ENCODE data around the gene INTS6.

INTS6 gene

GRCh38 chr13:51325837-51326236, 127.0 kb downstream of the INTS6 start:
- ChIA-PET POLR2A (ENCODE audit: low non-redundant PET) (no interaction called here), CTCF (interaction anchor here (0.6 kb wide), 1 partner anchor 39 kb away, joined by 3 read pairs; no protein-coding TSS in a partner anchor)
- no peak overlapping the region for H3K27ac ChIP-seq
- no peak for TF ChIP-seq CTCF (conservative IDR thresholded peaks at IDR 0.05; ENCODE audit: low read depth)
- no peak for DNase-seq (ENCODE audit: low spot score)

- no peak for DNase-seq (ENCODE audit: low spot score)
- TF ChIP-seq CTCF (conservative IDR thresholded peaks at IDR 0.05; ENCODE audit: low read depth) = no peak
- POLR2A ChIA-PET (ENCODE audit: low non-redundant PET) = no interaction called here
- CTCF ChIA-PET = interaction anchor here (0.6 kb wide), 1 partner anchor 38 kb away, joined by 3 read pairs; no protein-coding TSS in a partner anchor
- H3K27ac ChIP-seq = no peak overlapping the region
Measured at GRCh38 chr13:51324714-51325420, 128.0 kb downstream of the INTS6 start.

GRCh38 chr13:51323824-51324511, 128.9 kb downstream of the INTS6 start:
- ChIA-PET CTCF (interaction anchor here (0.7 kb wide), 1 partner anchor 1572 kb away, joined by 3 read pairs; no protein-coding TSS in a partner anchor), POLR2A (ENCODE audit: low non-redundant PET) (no interaction called here)
- no peak for DNase-seq (ENCODE audit: low spot score)
- no peak for TF ChIP-seq CTCF (conservative IDR thresholded peaks at IDR 0.05; ENCODE audit: low read depth)
- H3K27ac ChIP-seq = no peak overlapping the region

GRCh38 chr13:51322826-51323225, 130.0 kb downstream of the INTS6 start:
- no peak for DNase-seq (ENCODE audit: low spot score)
- POLR2A ChIA-PET (ENCODE audit: low non-redundant PET) = no interaction called here
- TF ChIP-seq CTCF (conservative IDR thresholded peaks at IDR 0.05; ENCODE audit: low read depth) = no peak
- CTCF ChIA-PET = interaction anchor here (0.6 kb wide), 1 partner anchor 155 kb away, joined by 3 read pairs; no protein-coding TSS in a partner anchor
- no peak overlapping the region for H3K27ac ChIP-seq

- ChIA-PET POLR2A (ENCODE audit: low non-redundant PET) (no interaction called here), CTCF (interaction anchor here (0.6 kb wide), 1 partner anchor 759 kb away, joined by 3 read pairs; no protein-coding TSS in a partner anchor)
- DNase-seq (ENCODE audit: low spot score) = no peak
- H3K27ac ChIP-seq = no peak overlapping the region
- TF ChIP-seq CTCF (conservative IDR thresholded peaks at IDR 0.05; ENCODE audit: low read depth) = no peak
Measured at GRCh38 chr13:51321836-51322235, 131.0 kb downstream of the INTS6 start.

- ChIA-PET CTCF (no interaction called here), POLR2A (ENCODE audit: low non-redundant PET) (no interaction called here)
- TF ChIP-seq CTCF (conservative IDR thresholded peaks at IDR 0.05; ENCODE audit: low read depth) = no peak
- H3K27ac ChIP-seq = no peak overlapping the region
- no peak for DNase-seq (ENCODE audit: low spot score)
Measured at GRCh38 chr13:51318876-51319275, 134.0 kb downstream of the INTS6 start.

Data from RWPE1 (cell line).